HG02588 (cell line): ENCODE measurements around the gene FOLH1.
"Not testable (repeated sequence)": the region's sequence is repeated elsewhere in the genome, so short reads cannot be mapped to it uniquely, and the experiment has no call there.

Source experiments
- ATAC-seq: cut with Tn5 transposase; IDR thresholded peaks from one replicate; pipeline ENCODE4 v1.9.1; 2021; ENCODE audit warnings: mild to moderate bottlenecking, moderate library complexity; ENCODE audit not compliant: unreplicated experiment

The FOLH1 gene

GRCh38 chr11:49184756-49185155 lies 23.6 kb downstream of the FOLH1 start:
- ATAC-seq, result not testable (repeated sequence)

GRCh38 chr11:49177936-49178335 lies 30.5 kb downstream of the FOLH1 start:
- not testable (repeated sequence) for ATAC-seq

- ATAC-seq, result not testable (repeated sequence)
Measured at GRCh38 chr11:49175378-49175777, 33.0 kb downstream of the FOLH1 start.

- not testable (repeated sequence) for ATAC-seq
Measured at GRCh38 chr11:49174691-49175366, 33.6 kb downstream of the FOLH1 start.

GRCh38 chr11:49171613-49172012 lies 36.8 kb downstream of the FOLH1 start:
- not testable (repeated sequence) for ATAC-seq

GRCh38 chr11:49169579-49169978 lies 38.8 kb downstream of the FOLH1 start:
- ATAC-seq, result not testable (repeated sequence)

GRCh38 chr11:49168992-49169391 lies 39.4 kb downstream of the FOLH1 start:
- ATAC-seq, result not testable (repeated sequence)

GRCh38 chr11:49151211-49151610 lies 57.2 kb downstream of the FOLH1 start:
- no peak for ATAC-seq

GRCh38 chr11:49102356-49102755 lies 106.0 kb downstream of the FOLH1 start:
- ATAC-seq, result not testable (repeated sequence)
